HG03060 (cell line): ENCODE measurements around the gene FABP6.

Source experiments
- ATAC-seq: cut with Tn5 transposase; IDR thresholded peaks from one replicate; pipeline ENCODE4 v1.9.1; 2021; ENCODE audit warnings: low read depth, moderate number of reproducible peaks; ENCODE audit not compliant: unreplicated experiment

Gene FABP6

GRCh38 chr5:160286947-160287346 lies 57.6 kb downstream of the FABP6 start:
- no peak for ATAC-seq

- ATAC-seq, result no peak
These were observed 58.2 kb downstream of the FABP6 start for GRCh38 chr5:160287378-160288051.
